SU-DHL-6 (cell line): ENCODE data around the gene TREX2.

Source experiments
- H2AFZ ChIP-seq: fragments of 200-600 bp; sonication (generic); 2 replicates; pipeline ENCODE4 v1.6.1; 2014; ENCODE audit warnings: low read depth, mild to moderate bottlenecking, moderate library complexity, mixed read lengths, antibody characterized with exemption, low read length; ENCODE audit not compliant: severe bottlenecking
- H3F3A ChIP-seq: fragments of 200-600 bp; shearing (Covaris generic); 2 replicates; pipeline ENCODE4 v1.6.0; 2016; ENCODE audit warnings: antibody characterized with exemption, mild to moderate bottlenecking; ENCODE audit not compliant: insufficient read depth
- H3K27ac ChIP-seq: fragments of 200-600 bp; sonication (generic); 2 replicates; pipeline ENCODE4 v1.5.1; 2016; ENCODE audit warnings: low read depth, mild to moderate bottlenecking, low read length, moderate library complexity, mixed read lengths
- H3K27me3 ChIP-seq: fragments of 200-600 bp; sonication (generic), shearing (Covaris generic); 2 replicates; pipeline ENCODE4 v1.6.0; 2014; ENCODE audit warnings: mild to moderate bottlenecking, low read length
- H3K36me3 ChIP-seq: fragments of 200-600 bp; sonication (generic); 2 replicates; pipeline ENCODE4 v1.6.1; 2014; ENCODE audit warnings: mild to moderate bottlenecking, low read length, mixed read lengths
- H3K4me2 ChIP-seq: fragments of 300-600, 200-600 bp; shearing (Covaris generic), sonication (generic); 2 replicates; pipeline ENCODE4 v1.6.0; 2014; ENCODE audit warnings: low read length, low read depth, mild to moderate bottlenecking; ENCODE audit not compliant: poor library complexity, severe bottlenecking
- H3K4me3 ChIP-seq: fragments of 200-600 bp; sonication (generic); 2 replicates; pipeline ENCODE4 v1.5.1; 2014; ENCODE audit warnings: antibody characterized with exemption, low read length, mild to moderate bottlenecking, mixed read lengths; ENCODE audit not compliant: insufficient read depth, poor library complexity, severe bottlenecking
- H3K79me2 ChIP-seq: fragments of 200-600 bp; sonication (generic); 2 replicates; pipeline ENCODE4 v1.6.1; 2014; ENCODE audit warnings: mild to moderate bottlenecking, low read length, moderate library complexity; ENCODE audit not compliant: insufficient read depth
- H3K9ac ChIP-seq: fragments of 200-600 bp; sonication (generic); 2 replicates; pipeline ENCODE4 v1.7.0; 2014; ENCODE audit warnings: mild to moderate bottlenecking, low read length
- H3K9me2 ChIP-seq: fragments of 200-600 bp; sonication (generic); replicated peaks from 2 replicates; pipeline ENCODE4 v1.6.1; 2014; ENCODE audit warnings: low read length; ENCODE audit not compliant: insufficient read depth
- H3K9me3 ChIP-seq: fragments of 200-600 bp; sonication (generic); 2 replicates; pipeline ENCODE4 v1.6.1; 2014; ENCODE audit warnings: low read length, mixed read lengths; ENCODE audit not compliant: insufficient read depth
- H4K20me1 ChIP-seq: fragments of 200-600 bp; sonication (generic); 2 replicates; pipeline ENCODE4 v1.6.1; 2014; ENCODE audit warnings: low read depth, mild to moderate bottlenecking, antibody characterized with exemption, low read length, moderate library complexity, mixed read lengths
- CTCF ChIP-seq: fragments of 200-600 bp; sonication (generic); IDR thresholded peaks from one replicate; pipeline ENCODE4 v1.5.1; 2017; ENCODE audit warnings: antibody characterized with exemption, mild to moderate bottlenecking, low read length, moderate library complexity; ENCODE audit not compliant: insufficient read depth, poor library complexity, severe bottlenecking
- EZH2phosphoT487 ChIP-seq: fragments of 200-600 bp; sonication (generic), shearing (Covaris generic); conservative IDR thresholded peaks from 2 replicates; pipeline ENCODE4 v1.6.1; 2018; ENCODE audit warnings: mild to moderate bottlenecking, antibody characterized with exemption, low read length, moderate library complexity, mixed read lengths

Gene TREX2

GRCh38 chrX:153401133-153401764 lies 44.6 kb downstream of the TREX2 start, which contains the start of gene PNMA6E:
TSS of gene PNMA6E (minus strand) at chrX:153401350. CDS start at chrX:153398849, 2,501 bp downstream.
- Histone ChIP-seq H3K9me2 (no peaks in the 10 kb centered on the region), H4K20me1 (no peaks in the 10 kb centered on the region), H3K9ac (no peak within 1 kb of the TSS), H2AFZ (no peak within 1 kb of the TSS), H3K4me2 (no peak within 1 kb of the TSS), H3K36me3 (no peaks in the 10 kb centered on the region), H3K79me2 (no peaks in the 10 kb centered on the region), H3K4me3 (no peak within 1 kb of the TSS), H3K9me3 (no peaks in the 10 kb centered on the region), H3K27ac (no peak within 1 kb of the TSS), H3K27me3 (no peaks in the 10 kb centered on the region), H3F3A (no peaks in the 10 kb centered on the region)
- TF ChIP-seq EZH2phosphoT487, result no peak
- no peak for TF ChIP-seq CTCF

GRCh38 chrX:153400146-153401132 lies 45.4 kb downstream of the TREX2 start:
- H3K27me3 ChIP-seq, result no peaks in the 10 kb centered on the region
- no peak overlapping the region for H3K27ac ChIP-seq
- peak; percentile 93 for TF ChIP-seq CTCF
- no peak for TF ChIP-seq EZH2phosphoT487

GRCh38 chrX:153398275-153398960 lies 47.4 kb downstream of the TREX2 start:
- Histone ChIP-seq H3F3A (no peaks in the 10 kb centered on the region), H3K4me2 (no peak overlapping the region), H3K4me3 (no peak overlapping the region), H3K79me2 (no peaks in the 10 kb centered on the region), H2AFZ (no peak overlapping the region), H3K27ac (no peak overlapping the region), H4K20me1 (no peaks in the 10 kb centered on the region), H3K9me2 (no peaks in the 10 kb centered on the region), H3K9me3 (no peaks in the 10 kb centered on the region), H3K36me3 (no peaks in the 10 kb centered on the region), H3K9ac (no peak overlapping the region), H3K27me3 (no peaks in the 10 kb centered on the region)
- TF ChIP-seq EZH2phosphoT487 (no peak), CTCF (no peak)

More at GRCh38 chrX:153400146-153401132, 45.4 kb downstream of the TREX2 start:
- no peaks in the 10 kb centered on the region for H3K79me2 ChIP-seq
- no peaks in the 10 kb centered on the region for H3K9me3 ChIP-seq
- no peaks in the 10 kb centered on the region for H3K36me3 ChIP-seq
- no peak overlapping the region for H3K4me3 ChIP-seq
- H2AFZ ChIP-seq, result no peak overlapping the region
- H3K9me2 ChIP-seq, result no peaks in the 10 kb centered on the region
- H4K20me1 ChIP-seq, result no peaks in the 10 kb centered on the region
- no peak overlapping the region for H3K9ac ChIP-seq
- H3K4me2 ChIP-seq, result no peak overlapping the region
- no peaks in the 10 kb centered on the region for H3F3A ChIP-seq
